Ishikawa (cell line): ENCODE results near the gene LRBA.
A peak's percentile ranks its signal among the peaks of the same experiment; 100 is the strongest.

ENCODE experiments used
- CEBPB ChIP-seq: IDR thresholded peaks from 2 replicates; pipeline ENCODE4 v1.6.1; 2012
- CREB1 ChIP-seq: IDR thresholded peaks from 2 replicates; pipeline ENCODE4 v1.6.1; 2012; ENCODE audit warnings: low read depth
- EGR1 ChIP-seq: IDR thresholded peaks from 2 replicates; pipeline ENCODE4 v1.6.1; 2012
- EP300 ChIP-seq: IDR thresholded peaks from 2 replicates; pipeline ENCODE4 v1.6.1; 2012; ENCODE audit warnings: borderline replicate concordance
- FOXM1 ChIP-seq: IDR thresholded peaks from 2 replicates; pipeline ENCODE4 v1.6.1; 2012; ENCODE audit warnings: low read depth, borderline replicate concordance
- NFIC ChIP-seq: IDR thresholded peaks from 2 replicates; pipeline ENCODE4 v1.6.1; 2012
- RAD21 ChIP-seq: IDR thresholded peaks from 2 replicates; pipeline ENCODE4 v1.6.1; 2012; ENCODE audit warnings: low read depth
- REST ChIP-seq: IDR thresholded peaks from 2 replicates; pipeline ENCODE4 v1.6.1; 2012; ENCODE audit warnings: low read depth, mild to moderate bottlenecking
- TAF1 ChIP-seq: IDR thresholded peaks from 2 replicates; pipeline ENCODE4 v1.6.1; 2012; ENCODE audit warnings: low read depth, mild to moderate bottlenecking
- TCF12 ChIP-seq: IDR thresholded peaks from 2 replicates; pipeline ENCODE4 v1.6.1; 2012; ENCODE audit warnings: low read depth
- TEAD4 ChIP-seq: IDR thresholded peaks from 2 replicates; pipeline ENCODE4 v1.6.1; 2012
- YY1 ChIP-seq: IDR thresholded peaks from 2 replicates; pipeline ENCODE4 v1.6.1; 2012; ENCODE audit warnings: low read depth
- ZBTB7A ChIP-seq: IDR thresholded peaks from 2 replicates; pipeline ENCODE4 v1.6.1; 2012; ENCODE audit warnings: low read depth
- TF ChIP-seq, protein P1 (sequence below): IDR thresholded peaks from 2 replicates; pipeline ENCODE4 v1.6.1; 2012
- TF ChIP-seq, protein P2 (sequence below): IDR thresholded peaks from 2 replicates; pipeline ENCODE4 v1.6.1; 2012

Gene LRBA

GRCh38 chr4:150250998-150251651 is 764.0 kb downstream of the LRBA start:
- TF ChIP-seq YY1 (no peak), FOXM1 (no peak), TEAD4 (no peak), TAF1 (no peak), NFIC (no peak), RAD21 (no peak), TCF12 (no peak), CREB1 (no peak), CEBPB (no peak), EP300 (no peak), ZBTB7A (no peak), REST (no peak), EGR1 (no peak)
- TF ChIP-seq, protein P1, sequence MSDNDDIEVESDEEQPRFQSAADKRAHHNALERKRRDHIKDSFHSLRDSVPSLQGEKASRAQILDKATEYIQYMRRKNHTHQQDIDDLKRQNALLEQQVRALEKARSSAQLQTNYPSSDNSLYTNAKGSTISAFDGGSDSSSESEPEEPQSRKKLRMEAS: no peak
- TF ChIP-seq, protein P2, sequence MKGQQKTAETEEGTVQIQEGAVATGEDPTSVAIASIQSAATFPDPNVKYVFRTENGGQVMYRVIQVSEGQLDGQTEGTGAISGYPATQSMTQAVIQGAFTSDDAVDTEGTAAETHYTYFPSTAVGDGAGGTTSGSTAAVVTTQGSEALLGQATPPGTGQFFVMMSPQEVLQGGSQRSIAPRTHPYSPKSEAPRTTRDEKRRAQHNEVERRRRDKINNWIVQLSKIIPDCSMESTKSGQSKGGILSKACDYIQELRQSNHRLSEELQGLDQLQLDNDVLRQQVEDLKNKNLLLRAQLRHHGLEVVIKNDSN: no peak

DNA sequence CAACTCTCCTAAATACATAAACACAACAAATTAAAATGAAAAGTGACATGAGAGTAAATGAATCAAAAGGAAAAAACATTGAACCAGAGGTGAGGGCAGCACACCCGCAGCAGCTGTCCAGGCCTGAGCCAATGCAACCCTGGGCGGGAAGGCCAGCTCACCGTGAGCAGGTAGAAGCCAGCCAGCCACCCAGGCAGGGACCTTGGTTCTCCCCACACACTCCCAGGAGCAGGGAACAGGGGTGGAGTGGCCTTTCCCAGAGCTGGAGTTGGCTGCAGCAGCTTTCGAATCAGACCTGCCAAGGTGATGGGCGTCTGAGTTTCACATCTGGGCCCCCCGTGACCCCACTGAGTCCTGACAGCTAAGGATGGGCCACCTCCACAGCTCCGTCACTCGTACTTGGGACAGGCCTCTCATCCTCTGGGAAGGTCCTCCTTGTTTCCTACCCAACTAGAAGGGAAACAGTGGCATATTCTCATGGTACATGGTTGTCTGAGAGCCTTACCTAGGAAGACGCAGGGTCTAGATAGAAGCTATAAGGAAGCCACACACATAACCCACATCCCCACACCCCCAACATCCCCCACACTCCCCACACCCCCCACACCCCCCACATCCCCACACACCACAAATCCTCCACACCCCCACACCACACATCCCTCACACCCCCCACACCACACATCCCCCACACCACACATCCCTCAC is 764.6 kb downstream of the LRBA start:
- no peak for TF ChIP-seq TAF1
- TF ChIP-seq TEAD4: no peak
- TF ChIP-seq, protein P1: no peak
- TF ChIP-seq TCF12: no peak
- no peak for TF ChIP-seq CREB1
- TF ChIP-seq ZBTB7A: no peak
- TF ChIP-seq FOXM1: no peak
- no peak for TF ChIP-seq EGR1
- no peak for TF ChIP-seq EP300
- no peak for TF ChIP-seq CEBPB
- no peak for TF ChIP-seq YY1
- no peak for TF ChIP-seq REST
- TF ChIP-seq, protein P2: no peak
- no peak for TF ChIP-seq NFIC
- no peak for TF ChIP-seq RAD21

DNA sequence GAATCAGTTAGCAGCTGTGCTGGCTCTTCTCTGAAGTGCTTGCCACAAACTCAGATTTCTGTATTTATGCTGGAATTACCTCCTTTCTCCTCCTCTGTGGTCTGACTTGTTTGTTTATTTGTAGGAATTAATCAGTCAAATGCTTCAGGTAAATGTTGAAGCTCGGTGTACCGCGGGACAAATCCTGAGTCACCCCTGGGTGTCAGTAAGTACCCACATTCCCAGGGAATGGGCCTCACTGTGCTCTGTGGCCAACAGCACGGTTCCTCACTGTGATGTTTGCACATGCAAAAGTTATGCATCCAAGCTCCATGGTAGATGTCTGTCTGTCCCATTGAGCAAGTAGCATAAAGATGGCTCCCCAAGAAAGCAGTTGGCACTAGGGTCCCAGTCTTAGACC is 766.9 kb downstream of the LRBA start:
- TF ChIP-seq, protein P2: no peak
- TF ChIP-seq TAF1 (no peak), RAD21 (peak; percentile 35), TCF12 (no peak)

GRCh38 chr4:150247184-150247583 is 767.9 kb downstream of the LRBA start:
- no peak for TF ChIP-seq TAF1
- no peak for TF ChIP-seq ZBTB7A
- TF ChIP-seq FOXM1: no peak
- no peak for TF ChIP-seq RAD21
- no peak for TF ChIP-seq CEBPB
- TF ChIP-seq YY1: no peak
- no peak for TF ChIP-seq EP300
- no peak for TF ChIP-seq CREB1
- no peak for TF ChIP-seq NFIC
- no peak for TF ChIP-seq REST
- TF ChIP-seq, protein P2: no peak
- TF ChIP-seq TEAD4: no peak
- TF ChIP-seq, protein P1: no peak
- TF ChIP-seq EGR1: no peak
- TF ChIP-seq TCF12: no peak
